Kidney glomerular epithelial cell (primary cell): ENCODE data around the gene SULT1E1.

Experiments used
- DNase-seq: peaks from one replicate; lab custom pipeline; 2025; lab: John Stamatoyannopoulos, UW

Gene SULT1E1

GRCh38 chr4:69860052-69860451, at the start of gene SULT1E1:
Gene SULT1E1, minus strand, starts transcription at chr4:69860145. Its CDS starts 2,501 bp downstream, at chr4:69857644.
- no peak for DNase-seq

DNA sequence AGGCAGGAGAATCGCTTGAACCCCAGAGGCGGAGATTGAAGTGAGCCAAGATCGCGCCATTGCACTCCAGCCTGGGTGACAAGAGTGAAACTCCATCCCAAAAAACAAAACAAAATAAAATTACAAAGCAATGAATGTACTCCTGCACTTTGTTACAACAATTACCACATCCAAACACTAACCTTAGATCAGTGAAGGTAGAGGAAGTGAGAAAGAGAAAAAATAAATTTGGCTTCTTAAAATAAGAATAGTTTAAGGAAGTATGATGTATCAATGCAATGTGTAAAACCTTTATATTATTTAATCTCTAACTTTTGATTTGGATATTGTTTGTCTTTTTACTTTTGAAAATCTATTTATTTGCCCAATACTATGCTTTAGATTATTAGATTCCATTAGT, 49.2 kb upstream of the SULT1E1 start:
- no peak for DNase-seq

DNA sequence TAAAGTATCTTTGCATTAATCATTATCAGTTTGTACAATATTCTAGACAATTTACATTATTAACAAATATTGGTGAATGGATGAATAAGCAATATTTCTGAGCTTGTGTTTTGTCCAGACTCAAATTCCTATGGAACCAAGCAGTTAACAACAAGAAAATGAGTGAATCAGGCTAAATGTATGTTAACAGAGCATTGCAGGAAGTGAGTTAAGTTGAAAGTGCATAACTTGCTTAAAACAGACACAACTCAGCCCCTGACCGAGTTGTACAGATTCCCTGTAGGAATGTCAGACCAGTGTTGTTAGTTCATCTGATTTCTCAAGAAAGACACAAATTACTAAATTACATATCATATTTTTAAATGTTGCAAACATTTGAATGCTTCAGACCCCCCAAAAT, 47.2 kb upstream of the SULT1E1 start:
- DNase-seq: no peak

DNA sequence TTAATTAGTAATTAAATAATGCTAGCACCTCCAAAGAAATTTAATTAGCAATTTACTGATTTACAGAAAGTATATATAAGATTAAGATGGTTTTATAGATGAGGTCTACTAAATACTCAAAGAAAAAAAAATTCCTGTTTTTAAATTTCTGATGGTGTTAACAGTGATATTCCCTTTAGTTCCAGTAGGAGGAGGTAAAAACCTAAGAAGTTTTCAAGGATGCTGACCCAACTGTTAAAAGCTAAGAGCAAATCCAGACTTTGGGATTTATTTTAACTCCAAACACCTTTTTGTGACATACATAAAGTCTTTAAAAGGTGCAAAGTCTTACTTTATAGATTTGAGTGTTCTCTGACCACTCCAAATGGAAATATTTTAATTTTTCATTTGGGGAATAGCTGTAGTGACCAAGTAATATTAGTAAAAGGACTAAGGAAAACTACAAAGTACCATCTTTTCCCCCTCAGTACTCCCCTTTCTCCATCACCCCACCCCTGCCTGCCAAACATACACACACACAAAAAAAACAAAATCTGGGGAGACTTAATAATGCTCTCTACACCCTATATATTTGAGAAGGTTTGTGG, 36.7 kb upstream of the SULT1E1 start:
- DNase-seq: no peak

DNA sequence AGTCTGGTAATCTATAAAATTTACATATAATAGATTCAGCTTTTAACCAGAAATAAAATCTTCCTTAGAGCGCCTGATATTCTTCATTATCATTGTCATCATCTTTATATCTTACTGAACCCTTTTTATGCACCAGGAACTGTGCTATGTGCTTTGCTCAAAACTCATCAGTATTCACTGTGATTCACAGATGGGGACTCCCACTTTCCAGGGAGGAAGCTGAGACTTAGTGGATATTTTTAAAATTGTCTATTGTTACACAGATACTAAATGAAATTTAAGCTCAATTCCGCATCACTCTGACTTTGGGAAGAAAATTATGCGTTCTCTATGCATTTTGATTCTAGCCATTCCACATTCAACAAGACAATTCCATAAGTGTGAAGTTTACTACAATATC, 34.8 kb upstream of the SULT1E1 start:
- DNase-seq: no peak

GRCh38 chr4:69894186-69894585, 34.2 kb upstream of the SULT1E1 start:
- no peak for DNase-seq

DNA sequence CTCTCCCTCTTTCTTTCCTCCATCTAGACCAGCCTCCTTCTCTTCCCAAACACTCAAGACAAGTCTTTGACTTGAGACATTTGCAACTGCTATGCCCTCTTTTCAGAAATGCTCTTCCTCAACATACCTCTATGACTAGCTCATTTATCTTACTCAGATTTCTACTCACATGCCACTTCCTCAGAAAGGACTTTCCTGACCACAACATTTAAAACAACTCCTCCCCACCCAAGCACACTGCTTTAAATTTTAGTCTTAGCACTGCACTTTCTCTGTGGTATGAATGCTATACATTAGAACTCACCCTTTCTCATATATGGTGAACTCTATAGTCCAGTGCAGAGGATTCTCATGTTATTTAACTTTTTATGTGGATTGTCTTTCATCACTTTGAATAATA, 28.4 kb upstream of the SULT1E1 start:
- no peak for DNase-seq

DNA sequence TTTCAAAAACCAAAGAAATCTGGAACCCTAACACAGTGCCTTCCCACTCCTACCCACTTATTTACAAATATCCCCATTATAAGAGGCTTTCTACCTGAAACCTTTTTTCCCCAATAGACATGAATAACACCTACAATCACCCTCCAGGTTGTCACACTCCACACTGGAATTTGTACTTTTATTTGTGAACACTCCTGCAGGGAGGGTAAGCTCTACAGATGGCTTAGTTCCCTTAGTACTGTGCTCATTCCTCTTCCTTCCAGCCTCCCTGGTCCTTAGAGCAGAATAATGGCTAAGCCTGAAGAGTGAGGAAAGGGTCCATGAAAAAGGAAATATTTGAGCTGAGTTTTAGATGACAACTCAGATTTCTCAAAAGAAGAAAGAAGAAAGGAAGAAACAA, 22.2 kb upstream of the SULT1E1 start:
- DNase-seq: no peak

DNA sequence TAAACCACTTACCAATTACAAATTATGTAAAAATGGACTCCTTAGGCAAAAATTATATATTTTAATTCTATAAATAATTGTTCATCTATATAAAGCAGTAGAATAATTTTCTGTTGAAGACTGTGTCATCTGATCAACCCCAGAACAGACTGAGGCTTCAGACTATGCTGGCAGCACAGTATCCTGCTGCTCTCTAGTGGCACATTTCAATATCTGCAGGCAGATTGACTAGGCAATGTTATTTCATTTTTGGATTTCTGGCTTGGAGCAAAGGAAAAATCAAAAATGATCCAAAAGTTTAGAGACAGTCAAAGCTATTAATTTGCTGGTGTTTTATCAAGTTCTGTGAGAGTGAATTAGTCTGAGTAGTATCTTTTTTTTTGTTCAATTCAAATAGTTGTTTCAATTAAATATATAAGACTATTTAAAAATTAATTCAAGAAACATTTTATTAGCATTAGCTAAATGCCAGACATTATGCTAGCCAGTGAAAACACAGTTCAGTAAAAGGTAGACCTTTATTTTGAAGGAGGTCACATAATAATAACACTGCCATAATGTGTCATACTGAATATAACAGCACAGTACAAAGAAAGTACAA, 21.3 kb upstream of the SULT1E1 start:
- DNase-seq: peak; percentile 56

DNA sequence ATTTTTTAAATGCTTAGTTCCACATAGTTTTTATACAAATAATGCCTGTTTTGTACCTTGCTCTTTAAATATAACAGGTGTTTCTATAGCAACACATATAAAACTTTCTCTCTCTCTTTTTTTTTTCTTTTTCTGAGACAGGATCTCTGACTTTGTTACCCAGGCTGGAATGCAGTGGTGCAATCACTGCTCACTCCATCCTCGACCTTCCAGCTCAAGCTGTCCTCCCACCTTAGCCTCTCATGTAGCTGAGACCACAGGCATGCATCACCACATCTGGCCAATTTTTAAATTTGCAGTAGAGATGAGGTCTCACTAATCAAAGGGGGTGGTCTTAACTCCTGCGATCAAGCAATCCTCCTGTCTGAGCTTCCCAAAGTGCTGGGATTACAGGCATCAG, 18.3 kb upstream of the SULT1E1 start:
- DNase-seq: peak; percentile 3

GRCh38 chr4:69877453-69877852, 17.5 kb upstream of the SULT1E1 start:
- DNase-seq: no peak

GRCh38 chr4:69876071-69876470, 16.1 kb upstream of the SULT1E1 start:
- peak; percentile 20 for DNase-seq

DNA sequence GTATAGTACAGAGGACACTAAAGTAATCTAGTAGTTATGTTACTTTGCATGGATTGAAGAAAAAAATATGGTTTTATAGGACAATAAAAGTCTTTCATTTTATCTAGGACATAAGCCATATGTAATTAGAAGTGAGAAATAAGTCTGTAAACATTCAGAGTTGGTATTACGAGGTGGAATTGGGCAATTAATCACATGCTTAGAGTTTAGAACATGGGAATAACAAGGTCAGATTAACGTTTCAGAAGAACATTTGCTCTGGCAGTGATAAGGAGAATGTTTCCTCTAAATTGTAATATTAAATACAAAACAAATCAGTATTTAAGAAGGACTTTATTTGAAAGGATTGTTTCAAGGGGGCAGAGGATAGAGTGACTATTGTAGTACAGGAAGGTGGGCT, 15.6 kb upstream of the SULT1E1 start:
- no peak for DNase-seq

GRCh38 chr4:69874507-69874906, 14.6 kb upstream of the SULT1E1 start:
- DNase-seq: no peak

DNA sequence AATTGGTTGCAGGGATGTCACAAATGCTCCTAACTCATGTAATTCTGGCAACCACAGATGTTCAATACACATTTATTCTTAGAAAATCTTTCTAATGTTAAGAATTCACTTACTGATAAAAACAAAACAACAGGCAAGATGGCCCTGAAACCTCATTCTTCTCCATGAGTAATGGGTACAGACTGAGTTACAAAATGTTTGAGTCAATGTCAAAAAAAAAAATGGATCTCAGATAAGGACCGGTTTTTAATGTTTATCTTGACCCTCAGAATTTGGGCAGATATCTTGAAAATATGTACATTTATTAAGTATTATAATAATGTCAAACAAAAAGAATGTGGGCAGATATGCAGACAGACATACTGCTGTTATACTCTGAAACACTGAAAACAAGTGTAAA, 1.8 kb upstream of the SULT1E1 start:
- DNase-seq: no peak

GRCh38 chr4:69860521-69861298, 765 bp upstream of the SULT1E1 start:
- DNase-seq: no peak

GRCh38 chr4:69859140-69859685, 732 bp downstream of the SULT1E1 start:
- no peak for DNase-seq

GRCh38 chr4:69858690-69859089, 1.3 kb downstream of the SULT1E1 start:
- DNase-seq: peak; percentile 61

DNA sequence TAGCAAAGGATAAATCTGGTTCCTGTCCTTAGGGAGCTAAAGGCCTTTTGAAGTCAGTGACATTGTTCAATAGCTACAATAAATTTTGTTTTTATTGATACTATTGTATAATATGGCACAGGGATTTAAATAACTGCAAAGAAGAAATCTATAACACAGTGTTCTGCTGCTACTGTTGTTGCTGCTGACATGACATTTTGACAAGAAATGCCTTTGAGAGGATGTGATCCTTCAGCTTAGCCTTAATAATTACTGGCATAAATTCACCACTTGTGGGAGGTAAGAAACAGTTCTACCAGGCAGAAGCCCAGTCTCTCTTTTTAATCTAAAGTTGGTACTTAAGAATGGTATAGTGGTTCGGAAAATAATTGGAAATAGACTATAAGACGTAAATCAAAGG, 4.1 kb downstream of the SULT1E1 start:
- DNase-seq: no peak

GRCh38 chr4:69849969-69850368, 10.0 kb downstream of the SULT1E1 start:
- no peak for DNase-seq

GRCh38 chr4:69849297-69849696, 10.6 kb downstream of the SULT1E1 start:
- DNase-seq: peak; percentile 3

DNA sequence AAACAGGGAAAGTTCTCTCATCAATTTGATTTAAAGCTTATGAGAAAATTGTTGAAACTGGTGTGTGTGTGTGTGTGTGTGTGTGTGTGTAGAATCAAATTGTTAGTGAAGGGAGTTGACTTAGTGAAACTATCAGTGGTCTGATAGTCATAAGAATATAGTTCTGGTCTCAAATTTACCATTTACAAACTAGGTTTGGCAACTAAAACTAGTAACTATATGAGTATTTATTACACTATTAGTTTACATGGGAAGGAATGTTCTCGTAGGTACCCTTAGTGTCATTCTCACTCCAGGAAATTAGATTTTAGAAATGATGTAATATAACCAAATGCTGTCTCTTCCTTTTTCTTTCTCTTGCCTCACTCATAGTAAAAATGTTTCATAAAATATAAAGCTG, 11.9 kb downstream of the SULT1E1 start:
- no peak for DNase-seq

- DNase-seq: no peak
These were observed 16.0 kb downstream of the SULT1E1 start for GRCh38 chr4:69843932-69844331.
